Activated naive CD4-positive, alpha-beta T cell treated with anti-CD3 and anti-CD28 coated beads, Interleukin-2, amount 50 U/mL, for 72 hours (primary cell): Measurements from ENCODE around the gene CCL5. TPM values are rescaled to one million over a fixed set of nuclear protein-coding genes. Genes with fewer than 3 reads are reported as not detected.

Experiments
- ATAC-seq, 2 donors: fragments of 150-1000 bp; cut with Tn5 transposase; 2 replicates each; pipeline ENCODE4 v1.10.0; 2021; ENCODE audit warnings: mild to moderate bottlenecking in 2 of 2, moderate library complexity in 2 of 2
- DNase-seq, 2 donors: peaks; one replicate each; pipeline ENCODE4 v3.0.0; 2021 to 2022; ENCODE audit warnings: low spot score in 2 of 2
- H3K27ac Mint-ChIP-seq, 2 donors: one replicate each; pipeline ENCODE4 v1.8.0; 2022; ENCODE audit warnings: mild to moderate bottlenecking in 2 of 2, mixed read lengths in 2 of 2
- H3K36me3 Mint-ChIP-seq, 2 donors: one replicate each; pipeline ENCODE4 v1.8.0; 2022; ENCODE audit warnings: mixed read lengths in 2 of 2
- H3K9me3 Mint-ChIP-seq, 2 donors: one replicate each; pipeline ENCODE4 v1.8.0; 2022; ENCODE audit warnings: mixed read lengths in 2 of 2
- total RNA-seq, 2 donors: library from RNA; stranded (reverse); gene quantifications; one replicate each; pipeline ENCODE4 v1.2.3, GENCODE V29; 2022

The CCL5 gene
- total RNA-seq, 2 donors from 2014 or later = 13.1 to 14.7 TPM

DNA sequence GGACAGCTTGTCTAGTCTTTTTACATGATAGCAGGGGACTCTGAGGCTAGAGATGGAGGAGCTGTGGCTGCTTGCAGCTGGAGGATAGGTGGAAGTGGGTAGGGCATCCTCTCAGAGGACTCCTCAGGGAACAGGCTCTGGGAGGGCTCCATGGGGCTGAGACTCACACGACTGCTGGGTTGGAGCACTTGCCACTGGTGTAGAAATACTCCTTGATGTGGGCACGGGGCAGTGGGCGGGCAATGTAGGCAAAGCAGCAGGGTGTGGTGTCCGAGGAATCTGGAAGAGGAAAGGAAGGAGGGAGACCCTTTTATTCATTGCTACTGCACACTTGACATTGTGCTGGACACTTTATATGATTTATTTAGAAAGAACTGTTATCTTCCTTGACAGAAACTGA is 1.8 kb downstream of the CCL5 start:
- H3K27ac Mint-ChIP-seq = peak overlapping the region; percentile 29 to 57
- DNase-seq (no peak), ATAC-seq (no peak)
- H3K9me3 Mint-ChIP-seq = no peaks in the 10 kb centered on the region
- no peaks in the 10 kb centered on the region for H3K36me3 Mint-ChIP-seq

DNA sequence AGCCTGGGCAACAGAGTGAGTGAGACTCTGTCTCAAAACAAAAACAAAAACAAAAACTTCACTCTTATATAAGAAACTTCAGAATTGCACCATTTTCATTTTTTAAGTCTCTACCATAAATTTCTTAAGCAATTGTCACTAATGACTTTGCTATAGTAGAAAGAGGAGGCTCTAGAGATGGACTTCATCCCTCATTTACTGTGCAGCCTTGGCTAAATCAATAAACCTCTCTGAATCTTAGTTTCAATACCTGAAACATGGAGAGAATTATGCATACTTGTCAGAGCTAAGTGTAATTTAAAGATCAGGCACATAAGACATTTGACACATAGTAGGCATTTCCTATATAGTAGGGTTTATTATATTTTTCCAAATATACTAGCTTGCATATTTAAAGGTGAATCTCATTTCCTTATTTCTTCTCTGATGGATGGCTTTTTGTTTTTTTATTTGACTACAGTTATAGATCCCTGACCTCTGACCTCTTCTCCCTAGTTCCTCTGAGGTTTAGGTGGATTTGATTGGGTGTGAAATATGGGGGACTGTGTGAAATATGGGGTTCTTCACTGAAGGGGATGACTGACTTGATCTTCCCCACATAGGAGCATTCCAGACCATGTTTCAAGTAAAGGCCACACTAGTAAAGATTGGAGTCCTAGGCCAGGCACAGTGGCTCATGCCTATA is 2.7 kb downstream of the CCL5 start:
- H3K27ac Mint-ChIP-seq = peak overlapping the region in 1 of 2 donors; percentile 57
- no peaks in the 10 kb centered on the region for H3K9me3 Mint-ChIP-seq
- DNase-seq = no peak
- no peak for ATAC-seq
- no peaks in the 10 kb centered on the region for H3K36me3 Mint-ChIP-seq

DNA sequence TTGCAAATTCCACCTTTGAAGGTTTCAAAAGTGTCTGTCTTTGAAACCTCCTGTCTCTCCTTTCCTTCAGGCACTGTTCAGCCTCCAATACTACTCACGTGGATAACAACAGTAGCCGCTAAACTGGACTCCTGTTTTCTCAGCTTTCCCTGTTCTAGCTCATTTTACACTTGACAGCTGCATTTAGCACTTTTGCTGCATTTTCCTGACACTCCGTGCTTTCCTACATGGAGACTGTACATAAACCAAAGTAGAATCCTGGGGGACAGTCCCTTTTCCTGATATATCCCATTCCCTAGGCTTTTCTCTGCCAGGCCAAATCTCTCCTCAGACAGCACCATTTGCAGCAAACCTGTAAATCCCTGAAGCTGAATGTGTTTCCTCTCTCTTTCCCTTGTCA is 3.6 kb downstream of the CCL5 start:
- Mint-ChIP-seq H3K36me3 (no peaks in the 10 kb centered on the region), H3K27ac (no peak overlapping the region), H3K9me3 (no peaks in the 10 kb centered on the region)
- no peak for DNase-seq
- ATAC-seq = no peak

DNA sequence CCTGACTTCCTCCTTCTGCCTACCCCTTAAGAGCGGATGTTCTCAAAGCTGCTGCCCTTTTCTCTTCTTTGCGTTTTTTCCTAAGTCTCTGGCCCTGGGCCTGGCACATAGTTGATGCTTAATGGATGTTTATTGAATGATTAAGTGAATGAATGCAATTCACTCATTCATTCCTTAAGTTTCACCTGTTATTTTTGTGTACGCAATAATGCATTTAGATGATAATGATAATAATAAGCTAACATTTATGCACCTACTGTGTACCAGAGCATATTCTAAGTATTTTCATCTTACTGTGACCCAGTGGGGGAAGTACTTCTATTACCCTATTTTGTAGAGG is 4.4 kb downstream of the CCL5 start:
- Mint-ChIP-seq H3K27ac (peak overlapping the region; percentile 62 to 68), H3K36me3 (no peaks in the 10 kb centered on the region), H3K9me3 (no peaks in the 10 kb centered on the region)
- ATAC-seq (no peak), DNase-seq (no peak)

DNA sequence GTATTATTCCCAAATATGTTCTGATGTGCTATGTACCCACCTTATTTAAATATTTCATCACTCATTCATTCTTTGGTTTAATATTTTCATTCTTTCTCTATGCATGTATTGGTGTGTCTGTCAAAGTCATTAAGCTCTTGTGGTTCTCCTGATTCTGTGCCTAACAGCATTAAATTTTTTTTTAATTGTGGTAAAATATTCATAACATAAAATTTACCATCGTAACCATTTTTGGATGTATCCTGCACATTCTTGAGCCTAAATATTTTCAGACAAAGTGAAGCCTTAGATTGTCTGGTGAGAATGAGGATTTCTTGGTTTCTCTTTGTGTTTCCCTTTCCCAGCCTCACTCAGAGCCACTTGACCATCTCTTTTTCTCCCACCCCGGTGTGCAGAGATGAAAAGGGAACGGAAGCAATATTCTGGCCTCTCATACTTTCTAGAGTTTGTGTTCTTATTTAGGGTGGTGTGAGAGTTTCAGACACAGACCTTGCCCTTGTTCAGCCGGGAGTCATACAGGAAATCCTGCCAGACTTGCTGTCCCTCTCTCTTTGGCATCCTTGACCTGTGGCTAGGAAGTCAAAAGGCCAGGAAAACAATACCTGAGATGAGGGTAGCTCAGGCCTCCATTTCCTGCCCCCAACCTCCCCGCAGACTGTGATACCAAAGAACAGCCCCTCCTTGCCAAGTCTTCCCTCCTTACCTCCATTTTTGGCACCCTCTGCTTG is 4.9 kb downstream of the CCL5 start:
- no peak for DNase-seq
- no peak for ATAC-seq
- peak overlapping the region; percentile 62 to 68 for H3K27ac Mint-ChIP-seq
- no peaks in the 10 kb centered on the region for H3K9me3 Mint-ChIP-seq
- H3K36me3 Mint-ChIP-seq = no peaks in the 10 kb centered on the region

GRCh38 chr17:35872196-35872980 is 7.8 kb downstream of the CCL5 start:
- Mint-ChIP-seq H3K9me3 (no peaks in the 10 kb centered on the region), H3K36me3 (no peaks in the 10 kb centered on the region), H3K27ac (no peak overlapping the region)
- no peak for ATAC-seq
- no peak for DNase-seq

DNA sequence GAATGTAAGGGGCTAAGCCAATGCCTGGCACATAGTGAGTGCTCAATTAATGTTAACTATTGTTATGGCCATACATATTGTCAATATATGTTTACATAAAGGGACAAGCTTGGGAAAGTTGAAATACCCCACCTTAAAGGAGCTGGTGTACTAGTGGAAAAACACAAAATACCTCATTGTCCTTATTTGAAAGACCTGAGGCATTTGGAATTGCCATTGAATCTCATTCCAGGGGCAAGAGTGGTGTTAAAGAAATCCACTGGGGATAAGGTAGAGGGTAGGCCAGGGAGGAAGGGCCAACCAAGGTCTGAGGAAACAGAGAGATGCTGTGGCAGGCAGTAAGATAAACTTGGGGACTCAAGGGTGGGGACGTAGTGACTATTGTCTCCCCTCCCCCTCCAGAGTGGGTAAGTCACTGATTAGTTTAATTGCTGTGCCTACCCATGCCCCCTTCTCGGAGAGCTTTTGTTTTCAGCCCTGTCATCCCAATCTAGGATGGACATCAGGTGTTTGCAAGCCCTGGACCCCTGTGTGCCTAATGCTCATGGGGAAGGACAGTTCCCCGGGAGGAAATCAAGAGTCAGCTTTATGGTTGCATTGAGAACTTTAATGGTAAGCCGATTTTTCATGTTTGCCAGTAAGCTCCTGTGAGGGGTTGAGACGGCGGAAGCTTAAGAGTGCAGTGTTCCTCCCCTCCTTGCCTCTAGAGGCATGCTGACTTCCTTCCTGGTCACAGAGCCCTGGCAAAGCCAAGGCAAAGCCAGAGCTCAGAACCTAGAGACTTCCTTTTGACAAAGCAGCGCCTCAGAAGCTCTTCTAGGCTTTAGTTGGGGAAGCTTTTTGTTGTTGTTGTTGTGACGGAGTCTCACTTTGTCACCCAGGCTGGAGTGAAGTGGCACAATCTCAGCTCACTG is 9.0 kb downstream of the CCL5 start:
- H3K9me3 Mint-ChIP-seq = no peaks in the 10 kb centered on the region
- ATAC-seq (peak; percentile 60 to 70), DNase-seq (no peak)
- peak overlapping the region in 1 of 2 donors; percentile 3 for H3K27ac Mint-ChIP-seq
- H3K36me3 Mint-ChIP-seq = no peaks in the 10 kb centered on the region

- no peak for DNase-seq
- Mint-ChIP-seq H3K9me3 (no peaks in the 10 kb centered on the region), H3K27ac (peak within 1 kb of the TSS in 1 of 2 donors; percentile 53), H3K36me3 (no peaks in the 10 kb centered on the region)
- no peak for ATAC-seq
Measured at GRCh38 chr17:35868737-35869136, 11.4 kb downstream of the CCL5 start, which contains the start of gene HEATR9. TSS of gene HEATR9 (minus strand) at chr17:35868891. CDS start at chr17:35868742, 149 bp downstream.

GRCh38 chr17:35867574-35867973 is 12.6 kb downstream of the CCL5 start:
- no peaks in the 10 kb centered on the region for H3K9me3 Mint-ChIP-seq
- no peaks in the 10 kb centered on the region for H3K36me3 Mint-ChIP-seq
- no peak overlapping the region for H3K27ac Mint-ChIP-seq
- no peak for DNase-seq
- no peak for ATAC-seq

DNA sequence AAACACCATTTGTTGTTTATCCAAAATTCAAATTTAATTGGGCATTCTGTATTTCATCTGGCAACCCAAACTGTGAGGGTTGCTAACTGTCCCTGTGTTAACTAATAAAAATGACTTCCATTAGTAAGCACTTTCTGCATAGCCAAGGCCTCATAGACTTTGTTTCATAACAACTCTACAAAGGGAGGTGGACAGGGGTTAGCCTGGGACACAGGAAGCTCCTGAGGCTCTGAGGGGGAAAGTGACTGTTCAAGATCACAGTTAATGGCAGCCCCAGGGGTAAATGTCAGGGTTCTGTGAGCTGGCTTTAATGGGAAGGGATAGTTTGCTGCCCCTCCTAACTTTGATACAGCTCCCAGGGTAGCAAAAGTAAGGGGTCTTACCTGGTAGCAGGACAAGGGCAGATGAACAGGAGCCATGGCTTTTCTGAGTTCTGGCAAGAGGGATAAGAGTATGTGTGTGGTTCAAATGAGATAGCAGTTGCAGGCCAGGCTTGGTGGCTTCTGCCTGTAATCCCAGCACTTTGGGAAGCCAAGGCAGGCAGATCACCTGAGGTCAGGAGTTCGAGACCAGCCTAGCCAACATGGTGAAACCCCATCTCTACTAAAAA is 13.7 kb downstream of the CCL5 start:
- Mint-ChIP-seq H3K36me3 (no peaks in the 10 kb centered on the region), H3K27ac (peak overlapping the region in 1 of 2 donors; percentile 67), H3K9me3 (no peaks in the 10 kb centered on the region)
- ATAC-seq = no peak
- DNase-seq = no peak

GRCh38 chr17:35865412-35866340 is 14.5 kb downstream of the CCL5 start:
- H3K27ac Mint-ChIP-seq = peak overlapping the region; percentile 50 to 67
- no peaks in the 10 kb centered on the region for H3K36me3 Mint-ChIP-seq
- DNase-seq (no peak), ATAC-seq (peak; percentile 55 to 72)
- H3K9me3 Mint-ChIP-seq = no peaks in the 10 kb centered on the region

- no peaks in the 10 kb centered on the region for H3K36me3 Mint-ChIP-seq
- no peaks in the 10 kb centered on the region for H3K9me3 Mint-ChIP-seq
- DNase-seq (no peak), ATAC-seq (no peak)
- no peak overlapping the region for H3K27ac Mint-ChIP-seq
Measured at GRCh38 chr17:35864853-35865252, 15.3 kb downstream of the CCL5 start.

DNA sequence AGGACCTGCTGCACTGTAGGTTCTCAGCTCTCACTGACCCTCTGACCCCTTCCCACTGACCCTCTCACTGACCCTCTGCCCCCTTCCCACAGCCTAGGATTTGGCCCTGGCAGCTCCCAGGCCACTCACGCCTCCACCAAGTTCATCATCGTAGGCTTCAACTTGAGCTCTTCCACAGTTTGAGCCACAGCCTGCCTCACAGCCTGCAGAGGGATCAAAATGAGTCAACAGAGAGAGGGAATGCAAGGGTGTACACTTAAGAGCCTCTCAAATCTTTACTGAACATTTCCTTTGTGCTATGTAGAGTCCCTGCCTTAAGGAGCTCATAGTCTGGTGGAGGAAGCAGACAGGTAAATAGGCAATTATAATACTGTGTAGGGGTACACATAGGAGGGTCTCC is 23.6 kb downstream of the CCL5 start:
- peak in 1 of 2 donors; percentile 75 for ATAC-seq

DNA sequence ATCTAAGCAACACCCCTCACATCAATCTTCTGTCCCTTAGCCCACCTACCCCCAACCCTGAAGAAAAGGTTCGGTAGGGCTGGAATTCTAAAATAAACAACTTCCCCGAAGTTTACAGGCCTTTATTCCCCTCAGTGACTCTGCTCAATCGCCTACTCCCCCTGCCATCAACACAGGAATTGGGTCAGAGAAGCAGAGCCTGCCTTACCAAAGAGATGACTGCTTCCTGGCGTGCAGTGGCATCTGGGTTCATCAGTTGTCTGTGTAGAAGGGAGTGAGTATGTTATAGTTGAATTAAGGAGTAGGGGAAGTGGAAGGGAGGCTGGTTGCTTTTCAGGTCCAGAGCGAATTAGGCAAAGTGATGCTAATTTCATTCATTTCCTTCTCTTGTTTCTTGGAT is 24.2 kb downstream of the CCL5 start:
- no peak for DNase-seq
- ATAC-seq = no peak
- Mint-ChIP-seq H3K9me3 (no peaks in the 10 kb centered on the region), H3K36me3 (no peaks in the 10 kb centered on the region), H3K27ac (peak overlapping the region in 1 of 2 donors; percentile 57)

More for the DNA sequence above, 23.6 kb downstream of the CCL5 start:
- peak overlapping the region in 1 of 2 donors; percentile 88 for H3K27ac Mint-ChIP-seq
- no peak for DNase-seq
- H3K9me3 Mint-ChIP-seq = no peaks in the 10 kb centered on the region
- no peaks in the 10 kb centered on the region for H3K36me3 Mint-ChIP-seq
